Endothelial cell of umbilical vein (primary cell): ENCODE results near the gene TEX36. TPM values are rescaled to one million over a fixed set of nuclear protein-coding genes. Genes with fewer than 3 reads are reported as not detected.

Experiments
- BruUV-seq: library from RNA; stranded (reverse); fragments of 400-500 nt; replicated peaks from 2 replicates; lab custom pipeline; 2021; lab: Mats Ljungman, UMichigan
- CTCF ChIA-PET: fragments of 300-600, 350-600 bp; sonication (Branson Sonifier 250); formaldehyde crosslinking; loops from one replicate; lab custom pipeline; 2021; ENCODE audit warnings: antibody characterized with exemption, inconsistent platforms; lab: Charles Lee
- POLR2A ChIA-PET: fragments of 300-600, 350-600 bp; sonication (Branson Sonifier 250); formaldehyde crosslinking; loops from one replicate; lab custom pipeline; 2021; ENCODE audit warnings: antibody characterized with exemption, inconsistent platforms; lab: Charles Lee
- DNase-seq: peaks from one replicate; pipeline ENCODE4 v3.0.0-alpha.2; 2011; ENCODE audit warnings: low read depth, low spot score
- FAIRE-seq: peaks from 2 replicates; lab custom pipeline; 2011; peaks lifted over from hg19 to GRCh38; lab: Jason Lieb, UNC
- H2AFZ ChIP-seq: 2 replicates; pipeline ENCODE4 v1.6.0; 2012; ENCODE audit warnings: low read depth, low read length, control low read depth, inconsistent platforms
- H3K27ac ChIP-seq: 2 replicates; pipeline ENCODE4 v1.5.1; 2011; ENCODE audit warnings: low read depth, mild to moderate bottlenecking, control low read depth, low read length, moderate library complexity; ENCODE audit not compliant: insufficient read depth
- H3K27me3 ChIP-seq, 2 experiments: 2 replicates each; pipeline versions ENCODE4 v1.6.0 to v1.6.1; 2011; ENCODE audit warnings: low read length in 2 of 2, mixed read lengths in 1 of 2; ENCODE audit not compliant: control insufficient read depth in 2 of 2, insufficient read depth in 2 of 2
- H3K36me3 ChIP-seq, 2 experiments: 2 replicates in 1 of 2; 3 replicates in 1 of 2; pipeline ENCODE4 v1.5.1; 2011; ENCODE audit warnings: low read length in 2 of 2, mild to moderate bottlenecking in 1 of 2, moderate library complexity in 1 of 2; ENCODE audit not compliant: control insufficient read depth in 2 of 2, insufficient read depth in 2 of 2; ENCODE audit errors: extremely low read depth in 1 of 2
- H3K4me1 ChIP-seq: 3 replicates; pipeline ENCODE4 v1.5.1; 2011; ENCODE audit warnings: mild to moderate bottlenecking, low read length; ENCODE audit not compliant: control insufficient read depth, insufficient read depth; ENCODE audit errors: extremely low read depth
- H3K4me2 ChIP-seq: 2 replicates; pipeline ENCODE4 v1.6.1; 2011; ENCODE audit warnings: low read length, control low read depth, mixed read lengths; ENCODE audit not compliant: insufficient read depth
- H3K4me3 ChIP-seq, 3 experiments: fragments of 200-600 bp in 1 of 3; sonication (generic), shearing (Covaris generic) in 1 of 3; replicated peaks in 1 of 3; 2 replicates each; pipeline ENCODE4 v1.5.1; 2011 to 2016; ENCODE audit warnings: control low read depth in 3 of 3, low read length in 3 of 3, mild to moderate bottlenecking in 2 of 3, inconsistent platforms in 1 of 3, low read depth in 1 of 3, moderate library complexity in 1 of 3; ENCODE audit not compliant: insufficient read depth in 1 of 3
- H3K79me2 ChIP-seq: 2 replicates; pipeline ENCODE4 v1.6.0; 2012; ENCODE audit warnings: low read length, inconsistent platforms; ENCODE audit not compliant: control insufficient read depth, insufficient read depth
- H3K9ac ChIP-seq: replicated peaks from 2 replicates; pipeline ENCODE3; 2011; ENCODE audit warnings: low read length, control low read depth; ENCODE audit not compliant: insufficient read depth; ENCODE audit errors: extremely low read depth
- H3K9me1 ChIP-seq: replicated peaks from 3 replicates; pipeline ENCODE4 v1.6.0; 2011; ENCODE audit warnings: mild to moderate bottlenecking, low read length; ENCODE audit not compliant: control insufficient read depth, insufficient read depth; ENCODE audit errors: extremely low read depth
- H3K9me3 ChIP-seq: replicated peaks from 2 replicates; pipeline ENCODE4 v1.5.1; 2012; ENCODE audit warnings: low read length, inconsistent platforms; ENCODE audit not compliant: control insufficient read depth, insufficient read depth
- H4K20me1 ChIP-seq: replicated peaks from 2 replicates; pipeline ENCODE3; 2011; ENCODE audit warnings: mild to moderate bottlenecking, low read length; ENCODE audit not compliant: control insufficient read depth, insufficient read depth; ENCODE audit errors: extremely low read depth
- CTCF ChIP-seq, 2 donors: IDR thresholded peaks; 1 replicate in 1 of 2; 2 replicates in 1 of 2; pipeline ENCODE4 v1.5.1; 2011; ENCODE audit warnings: low read length in 2 of 2, mild to moderate bottlenecking in 2 of 2, moderate library complexity in 2 of 2, control low read depth in 1 of 2, inconsistent platforms in 1 of 2, low read depth in 1 of 2; ENCODE audit not compliant: insufficient read depth in 1 of 2; ENCODE audit errors: extremely low read depth in 1 of 2
- EZH2 ChIP-seq: IDR thresholded peaks from 2 replicates; pipeline ENCODE4 v1.6.1; 2012; ENCODE audit warnings: borderline replicate concordance, low read depth, mild to moderate bottlenecking, moderate library complexity, low read length, inconsistent platforms; ENCODE audit not compliant: severe bottlenecking
- FOS ChIP-seq: IDR thresholded peaks from 2 replicates; pipeline ENCODE4 v1.6.1; 2011; ENCODE audit warnings: mild to moderate bottlenecking, low read length, moderate library complexity, borderline replicate concordance; ENCODE audit not compliant: insufficient read depth
- GATA2 ChIP-seq: IDR thresholded peaks from 2 replicates; pipeline ENCODE4 v1.7.0; 2011; ENCODE audit warnings: low read depth, mild to moderate bottlenecking, moderate library complexity, mixed read lengths, low read length; ENCODE audit not compliant: insufficient read length, insufficient read depth
- JUN ChIP-seq: IDR thresholded peaks from 2 replicates; pipeline ENCODE4 v1.6.1; 2011; ENCODE audit warnings: borderline replicate concordance, low read depth; ENCODE audit not compliant: insufficient read length, insufficient read depth
- MAX ChIP-seq: IDR thresholded peaks from 2 replicates; pipeline ENCODE4 v1.6.1; 2011; ENCODE audit not compliant: insufficient read depth, insufficient read length
- MYC ChIP-seq: IDR thresholded peaks from one replicate; pipeline ENCODE4 v1.6.1; 2011; ENCODE audit warnings: mild to moderate bottlenecking, low read depth, low read length
- POLR2A ChIP-seq: IDR thresholded peaks from 2 replicates; pipeline ENCODE4 v1.6.1; 2012; ENCODE audit warnings: low read depth, mild to moderate bottlenecking, control low read depth, low read length
- POLR2AphosphoS5 ChIP-seq: IDR thresholded peaks from 2 replicates; pipeline ENCODE4 v1.6.1; 2012; ENCODE audit warnings: low read depth, mild to moderate bottlenecking, control low read depth, low read length, moderate library complexity; ENCODE audit not compliant: insufficient read depth
- dilution Hi-C: fragments of 300-500 bp; cut with MboI; formaldehyde crosslinking; loops from one replicate; pipeline ENCODE4 v1.15.0; 2019; ENCODE audit warnings: low sequenced_read_pairs; ENCODE audit not compliant: extremely low pct_ligation_motif_present
- intact Hi-C: fragments of 100-400 bp; cut with micrococcal nuclease; formaldehyde crosslinking; loops from one replicate; pipeline ENCODE4 v1.10.0; 2022
- polyA plus RNA-seq, 4 experiments: library from polyadenylated mRNA; depleted of rRNA in 3 of 4; stranded (reverse) in 3 of 4; unstranded in 1 of 4; fragments of >200 nt; gene quantifications; 2 replicates each; pipeline versions ENCODE4 v1.2.1 to v1.2.3, GENCODE V29; 2011 to 2012; ENCODE audit warnings: missing spikeins in 1 of 4
- total RNA-seq: library from RNA; stranded (reverse); gene quantifications from 2 replicates; pipeline ENCODE4 v1.2.3, GENCODE V29; 2021

Gene TEX36
- total and polyA plus RNA-seq, 2 donors (not counting 3 experiments of a cell fraction or from before 2014, with no cell fraction given), result not detected

- no peak for DNase-seq
- peaks cover 10% of the 10 kb centered on the region for H3K4me1 ChIP-seq
- H3K9ac ChIP-seq, result no peak overlapping the region
- ChIA-PET POLR2A (no interaction called here), CTCF (no interaction called here)
- no peaks in the 10 kb centered on the region for H3K79me2 ChIP-seq
- no peaks in the 10 kb centered on the region for H3K9me3 ChIP-seq
- FAIRE-seq, result no peak
- no peaks in the 10 kb centered on the region for H3K27me3 ChIP-seq
- no peak overlapping the region for H3K4me2 ChIP-seq
- BruUV-seq, result no TSS peak
- dilution Hi-C loops (no loop called here), intact Hi-C loops (no loop called here)
- H2AFZ ChIP-seq, result no peak overlapping the region
- H3K36me3 ChIP-seq, result no peaks in the 10 kb centered on the region
- no peaks in the 10 kb centered on the region for H4K20me1 ChIP-seq
- H3K9me1 ChIP-seq, result no peaks in the 10 kb centered on the region
- TF ChIP-seq MAX, result no peak
- no peak for TF ChIP-seq CTCF (IDR thresholded peaks at IDR 0.05; ENCODE audit: extremely low read depth in 1 of 2, insufficient read depth in 1 of 2, low read depth in 1 of 2, low read length in 2 of 2)
- no peak for TF ChIP-seq EZH2
- TF ChIP-seq POLR2A, result no peak
- TF ChIP-seq FOS, result no peak
- TF ChIP-seq GATA2, result no peak
- no peak for TF ChIP-seq MYC
- no peak for TF ChIP-seq POLR2AphosphoS5
- no peak for TF ChIP-seq JUN
- H3K27ac ChIP-seq, result no peak overlapping the region
- H3K4me3 ChIP-seq, result no peak overlapping the region
Measured at GRCh38 chr10:125684581-125684980, 1.6 kb upstream of the TEX36 start.
